NCI-H510A (cell line): ENCODE results near the gene ATP8A2.

Experiments
- DNase-seq: peaks from one replicate; lab custom pipeline; 2025; lab: John Stamatoyannopoulos, UW

The ATP8A2 gene

GRCh38 chr13:25684491-25684890, 312.7 kb downstream of the ATP8A2 start:
- DNase-seq, result no peak

- peak; percentile 76 for DNase-seq
Measured at GRCh38 chr13:25686831-25687470, 315.2 kb downstream of the ATP8A2 start.

GRCh38 chr13:25687471-25688225, 315.9 kb downstream of the ATP8A2 start:
- no peak for DNase-seq

GRCh38 chr13:25688536-25688935, 316.8 kb downstream of the ATP8A2 start:
- DNase-seq, result peak; percentile 14

- DNase-seq, result no peak
Measured at GRCh38 chr13:25689539-25689938, 317.8 kb downstream of the ATP8A2 start.

- no peak for DNase-seq
Measured at GRCh38 chr13:25690582-25690981, 318.8 kb downstream of the ATP8A2 start.

GRCh38 chr13:25691654-25692053, 319.9 kb downstream of the ATP8A2 start:
- no peak for DNase-seq

GRCh38 chr13:25692099-25692498, 320.3 kb downstream of the ATP8A2 start:
- no peak for DNase-seq

- no peak for DNase-seq
Measured at GRCh38 chr13:25699056-25699455, 327.3 kb downstream of the ATP8A2 start.

GRCh38 chr13:25699600-25699999, 327.8 kb downstream of the ATP8A2 start:
- DNase-seq, result no peak

GRCh38 chr13:25701304-25701703, 329.5 kb downstream of the ATP8A2 start:
- no peak for DNase-seq

GRCh38 chr13:25702386-25702785, 330.6 kb downstream of the ATP8A2 start:
- no peak for DNase-seq

GRCh38 chr13:25707726-25708125, 336.0 kb downstream of the ATP8A2 start:
- no peak for DNase-seq

- DNase-seq, result no peak
Measured at GRCh38 chr13:25708268-25708667, 336.5 kb downstream of the ATP8A2 start.

- no peak for DNase-seq
Measured at GRCh38 chr13:25709088-25709487, 337.3 kb downstream of the ATP8A2 start.

- DNase-seq, result no peak
Measured at GRCh38 chr13:25715760-25716159, 344.0 kb downstream of the ATP8A2 start.

GRCh38 chr13:25717666-25718197, 346.0 kb downstream of the ATP8A2 start:
- no peak for DNase-seq

- DNase-seq, result no peak
Measured at GRCh38 chr13:25719666-25720065, 347.9 kb downstream of the ATP8A2 start.

- no peak for DNase-seq
Measured at GRCh38 chr13:25722893-25723292, 351.1 kb downstream of the ATP8A2 start.

GRCh38 chr13:25725104-25725503, 353.3 kb downstream of the ATP8A2 start:
- DNase-seq, result no peak

GRCh38 chr13:25727250-25727649, 355.5 kb downstream of the ATP8A2 start:
- peak; percentile 27 for DNase-seq

- DNase-seq, result peak; percentile 5
Measured at GRCh38 chr13:25727810-25728209, 356.0 kb downstream of the ATP8A2 start.

- no peak for DNase-seq
Measured at GRCh38 chr13:25729201-25729600, 357.4 kb downstream of the ATP8A2 start.
